Osteoblast (primary cell): ENCODE results near the gene NOXA1. TPM values are rescaled to one million over a fixed set of nuclear protein-coding genes. Genes with fewer than 3 reads are reported as not detected.

Source experiments
- DNase-seq: peaks from one replicate; pipeline ENCODE4 v3.0.0; 2011; ENCODE audit warnings: low spot score, mixed read lengths; ENCODE audit not compliant: insufficient read length; ENCODE audit errors: missing footprints
- H2AFZ ChIP-seq: 2 replicates; pipeline ENCODE4 v1.6.0; 2011; ENCODE audit warnings: mild to moderate bottlenecking, low read length
- H3K27ac ChIP-seq: 2 replicates; pipeline ENCODE4 v1.5.1; 2011; ENCODE audit warnings: mild to moderate bottlenecking, low read depth, low read length, moderate library complexity
- H3K27me3 ChIP-seq: 2 replicates; pipeline ENCODE4 v1.6.0; 2012; ENCODE audit warnings: mild to moderate bottlenecking, control low read depth, inconsistent platforms, low read length, moderate library complexity; ENCODE audit not compliant: insufficient read depth
- H3K36me3 ChIP-seq: 2 replicates; pipeline ENCODE4 v1.5.1; 2011; ENCODE audit warnings: mild to moderate bottlenecking, low read length, control low read depth, moderate library complexity; ENCODE audit not compliant: insufficient read depth
- H3K4me1 ChIP-seq: 2 replicates; pipeline ENCODE4 v1.5.1; 2011; ENCODE audit warnings: mild to moderate bottlenecking, low read length, control low read depth, moderate library complexity; ENCODE audit not compliant: insufficient read depth
- H3K4me2 ChIP-seq: 2 replicates; pipeline ENCODE4 v1.6.0; 2011; ENCODE audit warnings: mild to moderate bottlenecking, low read length; ENCODE audit not compliant: insufficient read depth
- H3K4me3 ChIP-seq: fragments of 200-600 bp; sonication (generic); 3 replicates; pipeline ENCODE4 v1.5.1; 2012; ENCODE audit warnings: mild to moderate bottlenecking, low read length, inconsistent platforms; ENCODE audit not compliant: insufficient read depth
- H3K79me2 ChIP-seq: 2 replicates; pipeline ENCODE4 v1.6.0; 2012; ENCODE audit warnings: mild to moderate bottlenecking, low read length, control low read depth, inconsistent platforms; ENCODE audit not compliant: insufficient read depth
- H3K9me3 ChIP-seq: 2 replicates; pipeline ENCODE4 v1.5.1; 2011; ENCODE audit warnings: low read depth, low read length, control low read depth
- H4K20me1 ChIP-seq: 2 replicates; pipeline ENCODE4 v1.6.0; 2012; ENCODE audit warnings: mild to moderate bottlenecking, low read length, control low read depth; ENCODE audit not compliant: insufficient read depth
- CTCF ChIP-seq: IDR thresholded peaks from 2 replicates; pipeline ENCODE4 v1.5.1; 2011; ENCODE audit warnings: mild to moderate bottlenecking, low read depth, low read length, moderate library complexity; ENCODE audit errors: extremely low read depth
- total RNA-seq: library from RNA; depleted of rRNA; stranded (reverse); fragments of >200 nt; gene quantifications from 2 replicates; pipeline ENCODE4 v1.2.3, GENCODE V29; 2012

NOXA1 gene
- total RNA-seq, 1 donor = 0.36 TPM

GRCh38 chr9:137393176-137394150 lies 29.7 kb upstream of the NOXA1 start:
- Histone ChIP-seq H3K4me2 (no peak overlapping the region), H3K79me2 (no peaks in the 10 kb centered on the region), H3K27ac (no peak overlapping the region), H3K36me3 (no peaks in the 10 kb centered on the region), H2AFZ (no peak overlapping the region), H3K4me1 (peaks cover 2% of the 10 kb centered on the region), H4K20me1 (peaks cover 9% of the 10 kb centered on the region), H3K9me3 (no peaks in the 10 kb centered on the region), H3K27me3 (no peaks in the 10 kb centered on the region), H3K4me3 (no peak overlapping the region)
- DNase-seq = no peak
- no peak for TF ChIP-seq CTCF

GRCh38 chr9:137394866-137395665 lies 28.1 kb upstream of the NOXA1 start:
- peaks cover 9% of the 10 kb centered on the region for H4K20me1 ChIP-seq
- H3K27ac ChIP-seq = no peak overlapping the region
- no peaks in the 10 kb centered on the region for H3K9me3 ChIP-seq
- H3K4me3 ChIP-seq = no peak overlapping the region
- TF ChIP-seq CTCF = no peak
- no peak for DNase-seq
- H3K27me3 ChIP-seq = no peaks in the 10 kb centered on the region
- H3K79me2 ChIP-seq = no peaks in the 10 kb centered on the region
- H3K4me1 ChIP-seq = peaks cover 2% of the 10 kb centered on the region
- H3K4me2 ChIP-seq = no peak overlapping the region
- no peaks in the 10 kb centered on the region for H3K36me3 ChIP-seq
- H2AFZ ChIP-seq = no peak overlapping the region

- H4K20me1 ChIP-seq = peaks cover 9% of the 10 kb centered on the region
- DNase-seq = no peak
- no peaks in the 10 kb centered on the region for H3K9me3 ChIP-seq
- TF ChIP-seq CTCF = no peak
- H2AFZ ChIP-seq = no peak overlapping the region
- no peak overlapping the region for H3K4me3 ChIP-seq
- no peaks in the 10 kb centered on the region for H3K36me3 ChIP-seq
- no peaks in the 10 kb centered on the region for H3K79me2 ChIP-seq
- no peak overlapping the region for H3K27ac ChIP-seq
- no peak overlapping the region for H3K4me2 ChIP-seq
- peaks cover 2% of the 10 kb centered on the region for H3K4me1 ChIP-seq
- no peaks in the 10 kb centered on the region for H3K27me3 ChIP-seq
These were observed 27.6 kb upstream of the NOXA1 start for GRCh38 chr9:137395666-137396010.

GRCh38 chr9:137396227-137396626 lies 27.0 kb upstream of the NOXA1 start:
- DNase-seq = peak; percentile 96
- Histone ChIP-seq H3K4me3 (no peak overlapping the region), H4K20me1 (peaks cover 9% of the 10 kb centered on the region), H3K27me3 (no peaks in the 10 kb centered on the region), H2AFZ (no peak overlapping the region), H3K4me2 (no peak overlapping the region), H3K4me1 (peaks cover 2% of the 10 kb centered on the region), H3K27ac (no peak overlapping the region), H3K79me2 (no peaks in the 10 kb centered on the region), H3K36me3 (no peaks in the 10 kb centered on the region), H3K9me3 (no peaks in the 10 kb centered on the region)
- no peak for TF ChIP-seq CTCF
